Astrocyte (in vitro differentiated cells and primary cell): ENCODE data around the gene C19orf47. TPM values are rescaled to one million over a fixed set of nuclear protein-coding genes. Genes with fewer than 3 reads are reported as not detected.

Experiments
- DNase-seq: peaks from one replicate; pipeline ENCODE4 v3.0.0-alpha.2; 2010; ENCODE audit warnings: low read depth
- FAIRE-seq: peaks from 2 replicates; lab custom pipeline; 2011; peaks lifted over from hg19 to GRCh38; lab: Jason Lieb, UNC
- H2AFZ ChIP-seq: 2 replicates; pipeline ENCODE4 v1.6.0; 2012; ENCODE audit warnings: low read depth, low read length, inconsistent platforms
- H3K27ac ChIP-seq: 2 replicates; pipeline ENCODE4 v1.5.1; 2011; ENCODE audit warnings: low read depth, low read length, inconsistent platforms
- H3K27me3 ChIP-seq: 2 replicates; pipeline ENCODE4 v1.6.0; 2011; ENCODE audit warnings: low read length, inconsistent platforms; ENCODE audit not compliant: insufficient read depth
- H3K36me3 ChIP-seq: 2 replicates; pipeline ENCODE4 v1.5.1; 2011; ENCODE audit warnings: low read length, inconsistent platforms; ENCODE audit not compliant: insufficient read depth
- H3K4me1 ChIP-seq: 2 replicates; pipeline ENCODE4 v1.5.1; 2011; ENCODE audit warnings: low read length, inconsistent platforms; ENCODE audit not compliant: insufficient read depth
- H3K4me2 ChIP-seq: 2 replicates; pipeline ENCODE4 v1.6.0; 2012; ENCODE audit warnings: low read length, inconsistent platforms
- H3K4me3 ChIP-seq: 2 replicates; pipeline ENCODE4 v1.5.1; 2011; ENCODE audit warnings: low read depth, mild to moderate bottlenecking, low read length, inconsistent platforms; ENCODE audit not compliant: insufficient read depth
- H3K79me2 ChIP-seq: 2 replicates; pipeline ENCODE4 v1.6.0; 2012; ENCODE audit warnings: mild to moderate bottlenecking, low read length, inconsistent platforms; ENCODE audit not compliant: insufficient read depth
- H3K9ac ChIP-seq: 2 replicates; pipeline ENCODE4 v1.6.0; 2012; ENCODE audit warnings: mild to moderate bottlenecking, low read length, inconsistent platforms
- H3K9me3 ChIP-seq: 2 replicates; pipeline ENCODE4 v1.5.1; 2012; ENCODE audit warnings: low read depth, mild to moderate bottlenecking, low read length, inconsistent platforms; ENCODE audit not compliant: insufficient read depth
- H4K20me1 ChIP-seq: 2 replicates; pipeline ENCODE4 v1.6.0; 2012; ENCODE audit warnings: low read length, inconsistent platforms; ENCODE audit not compliant: insufficient read depth
- H3K27ac Mint-ChIP-seq: one replicate; pipeline ENCODE4 v1.8.0; 2021; ENCODE audit warnings: mild to moderate bottlenecking, mixed read lengths; ENCODE audit not compliant: unreplicated experiment
- H3K27me3 Mint-ChIP-seq: one replicate; pipeline ENCODE4 v1.8.0; 2021; ENCODE audit warnings: low read depth, mixed read lengths; ENCODE audit not compliant: unreplicated experiment
- H3K36me3 Mint-ChIP-seq: one replicate; pipeline ENCODE4 v1.8.0; 2021; ENCODE audit warnings: low read depth, mixed read lengths; ENCODE audit not compliant: unreplicated experiment
- H3K4me1 Mint-ChIP-seq: one replicate; pipeline ENCODE4 v1.8.0; 2021; ENCODE audit warnings: low read depth, mixed read lengths; ENCODE audit not compliant: unreplicated experiment
- H3K4me3 Mint-ChIP-seq: one replicate; pipeline ENCODE4 v1.8.0; 2021; ENCODE audit warnings: mild to moderate bottlenecking, moderate library complexity, mixed read lengths; ENCODE audit not compliant: unreplicated experiment
- H3K9me3 Mint-ChIP-seq: one replicate; pipeline ENCODE4 v1.8.0; 2021; ENCODE audit warnings: mild to moderate bottlenecking, mixed read lengths; ENCODE audit not compliant: unreplicated experiment
- CTCF ChIP-seq: IDR thresholded peaks from 2 replicates; pipeline ENCODE4 v1.5.1; 2011; ENCODE audit warnings: low read depth, mild to moderate bottlenecking, inconsistent platforms, low read length, moderate library complexity; ENCODE audit not compliant: insufficient read depth
- EZH2 ChIP-seq: IDR thresholded peaks from 2 replicates; pipeline ENCODE4 v1.6.1; 2012; ENCODE audit warnings: mild to moderate bottlenecking, low read length, inconsistent platforms; ENCODE audit not compliant: insufficient read depth
- total RNA-seq: library from RNA; stranded (reverse); gene quantifications from 2 replicates; pipeline ENCODE4 v1.2.1, GENCODE V29; 2021

C19orf47 gene
- total RNA-seq, 1 donor from 2014 or later: 20.6 TPM

- DNase-seq: no peak
- H3K9ac ChIP-seq: no peak overlapping the region
- H3K27me3 ChIP-seq: no peaks in the 10 kb centered on the region
- no peak overlapping the region for H2AFZ ChIP-seq
- H3K4me3 ChIP-seq: no peak overlapping the region
- H3K36me3 Mint-ChIP-seq: no peaks in the 10 kb centered on the region
- no peak overlapping the region for H3K27ac Mint-ChIP-seq
- H3K4me2 ChIP-seq: no peak overlapping the region
- H3K9me3 Mint-ChIP-seq: no peaks in the 10 kb centered on the region
- H3K27me3 Mint-ChIP-seq: no peaks in the 10 kb centered on the region
- H3K36me3 ChIP-seq: no peaks in the 10 kb centered on the region
- no peak for TF ChIP-seq EZH2
- TF ChIP-seq CTCF: no peak
- H3K4me1 Mint-ChIP-seq: peaks cover 5% of the 10 kb centered on the region
- no peak for FAIRE-seq
- H3K9me3 ChIP-seq: no peaks in the 10 kb centered on the region
- H3K27ac ChIP-seq: no peak overlapping the region
- H3K4me3 Mint-ChIP-seq: no peak overlapping the region
- H3K79me2 ChIP-seq: no peaks in the 10 kb centered on the region
- H4K20me1 ChIP-seq: no peaks in the 10 kb centered on the region
- no peaks in the 10 kb centered on the region for H3K4me1 ChIP-seq
Measured at GRCh38 chr19:40298026-40298425, 50.2 kb downstream of the C19orf47 start.

GRCh38 chr19:40294560-40294959 is 53.6 kb downstream of the C19orf47 start:
- H3K9ac ChIP-seq: no peak overlapping the region
- H3K4me2 ChIP-seq: no peak overlapping the region
- no peak overlapping the region for H2AFZ ChIP-seq
- no peaks in the 10 kb centered on the region for H4K20me1 ChIP-seq
- H3K4me1 ChIP-seq: no peaks in the 10 kb centered on the region
- H3K79me2 ChIP-seq: no peaks in the 10 kb centered on the region
- no peak for TF ChIP-seq EZH2
- TF ChIP-seq CTCF: no peak
- FAIRE-seq: no peak
- no peaks in the 10 kb centered on the region for H3K36me3 Mint-ChIP-seq
- no peaks in the 10 kb centered on the region for H3K36me3 ChIP-seq
- H3K4me1 Mint-ChIP-seq: no peaks in the 10 kb centered on the region
- H3K27me3 ChIP-seq: no peaks in the 10 kb centered on the region
- no peaks in the 10 kb centered on the region for H3K27me3 Mint-ChIP-seq
- no peak overlapping the region for H3K27ac ChIP-seq
- H3K4me3 Mint-ChIP-seq: no peak overlapping the region
- H3K27ac Mint-ChIP-seq: no peak overlapping the region
- no peaks in the 10 kb centered on the region for H3K9me3 ChIP-seq
- H3K4me3 ChIP-seq: no peak overlapping the region
- no peak for DNase-seq
- no peaks in the 10 kb centered on the region for H3K9me3 Mint-ChIP-seq

GRCh38 chr19:40286971-40287421 is 61.2 kb downstream of the C19orf47 start:
- Mint-ChIP-seq H3K4me3 (no peak overlapping the region), H3K9me3 (peaks cover 2% of the 10 kb centered on the region), H3K27ac (no peak overlapping the region), H3K27me3 (no peaks in the 10 kb centered on the region), H3K36me3 (no peaks in the 10 kb centered on the region), H3K4me1 (peaks cover 13% of the 10 kb centered on the region)
- Histone ChIP-seq H4K20me1 (peaks cover 22% of the 10 kb centered on the region), H3K27me3 (no peaks in the 10 kb centered on the region), H3K27ac (no peak overlapping the region), H2AFZ (no peak overlapping the region), H3K9me3 (no peaks in the 10 kb centered on the region), H3K4me3 (no peak overlapping the region), H3K4me2 (no peak overlapping the region), H3K4me1 (peaks cover 18% of the 10 kb centered on the region), H3K79me2 (peaks cover 29% of the 10 kb centered on the region), H3K9ac (peak overlapping the region; percentile 22), H3K36me3 (no peaks in the 10 kb centered on the region)
- DNase-seq (no peak), FAIRE-seq (no peak)
- no peak for TF ChIP-seq CTCF
- TF ChIP-seq EZH2: no peak
